GM18505 (cell line): ENCODE data around the gene MADCAM1.
"Not testable (repeated sequence)": the region's sequence is repeated elsewhere in the genome, so short reads cannot be mapped to it uniquely, and the experiment has no call there.

Experiments used
- ATAC-seq: cut with Tn5 transposase; IDR thresholded peaks from one replicate; pipeline ENCODE4 v1.9.1; 2021; ENCODE audit not compliant: unreplicated experiment
- POLR2A ChIP-seq: IDR thresholded peaks from 4 replicates; pipeline ENCODE4 v1.6.1; 2011; ENCODE audit warnings: borderline replicate concordance; ENCODE audit not compliant: insufficient read depth, insufficient read length; ENCODE audit errors: extremely low read depth

The MADCAM1 gene

GRCh38 chr19:496112-496665 lies at the start of gene MADCAM1:
TSS of gene MADCAM1 (plus strand) at chr19:496486. CDS start at chr19:496500, 14 bp downstream.
- TF ChIP-seq POLR2A, result no peak
- ATAC-seq, result no peak

- no peak for TF ChIP-seq POLR2A
- ATAC-seq, result no peak
Observed at GRCh38 chr19:447064-447426, 49.2 kb upstream of the MADCAM1 start.

- ATAC-seq, result no peak
- TF ChIP-seq POLR2A, result no peak
Observed at GRCh38 chr19:447816-448560, 48.3 kb upstream of the MADCAM1 start.

DNA sequence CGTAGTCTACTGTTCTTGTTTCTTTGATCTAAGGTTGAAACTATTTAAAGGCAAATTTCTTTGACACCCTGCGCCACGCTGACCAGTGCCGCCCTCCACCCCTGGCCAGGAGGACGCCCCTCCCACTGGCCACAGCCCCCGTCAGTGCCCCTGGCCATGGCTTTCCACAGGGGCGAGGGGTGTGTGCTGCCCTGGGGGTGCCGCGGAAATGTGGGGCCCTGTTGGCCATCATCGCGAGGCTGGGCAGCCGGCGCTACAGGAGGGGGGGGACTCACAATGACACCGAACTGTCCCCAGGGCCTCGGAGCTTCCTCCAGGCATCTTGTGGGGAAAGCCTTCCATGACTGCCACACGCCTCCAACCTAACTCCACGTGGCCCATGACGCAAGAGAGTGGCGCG lies 46.4 kb upstream of the MADCAM1 start:
- TF ChIP-seq POLR2A, result no peak
- no peak for ATAC-seq

DNA sequence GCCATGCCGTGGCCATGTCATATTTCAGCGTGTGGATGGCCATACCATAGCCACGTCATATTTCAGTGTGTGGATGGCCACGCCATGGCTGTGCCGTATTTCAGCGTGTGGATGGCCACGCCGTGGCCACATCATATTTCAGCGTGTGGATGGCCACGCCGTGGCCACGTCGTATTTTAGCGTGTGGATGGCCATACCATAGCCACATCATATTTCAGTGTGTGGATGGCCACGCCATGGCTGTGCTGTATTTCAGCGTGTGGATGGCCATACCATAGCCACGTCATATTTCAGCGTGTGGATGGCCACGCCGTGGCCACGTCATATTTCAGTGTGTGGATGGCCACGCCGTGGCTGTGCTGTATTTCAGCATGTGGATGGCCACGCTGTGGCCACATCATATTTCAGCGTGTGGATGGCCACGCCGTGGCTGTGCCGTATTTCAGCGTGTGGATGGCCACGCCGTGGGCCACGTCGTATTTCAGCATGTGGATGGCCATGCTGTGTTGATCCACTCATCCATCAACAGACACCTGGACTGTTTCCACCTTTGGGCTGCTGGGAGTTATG lies 45.3 kb upstream of the MADCAM1 start:
- not testable (repeated sequence) for ATAC-seq

GRCh38 chr19:452829-453228 lies 43.5 kb upstream of the MADCAM1 start:
- no peak for TF ChIP-seq POLR2A
- no peak for ATAC-seq

DNA sequence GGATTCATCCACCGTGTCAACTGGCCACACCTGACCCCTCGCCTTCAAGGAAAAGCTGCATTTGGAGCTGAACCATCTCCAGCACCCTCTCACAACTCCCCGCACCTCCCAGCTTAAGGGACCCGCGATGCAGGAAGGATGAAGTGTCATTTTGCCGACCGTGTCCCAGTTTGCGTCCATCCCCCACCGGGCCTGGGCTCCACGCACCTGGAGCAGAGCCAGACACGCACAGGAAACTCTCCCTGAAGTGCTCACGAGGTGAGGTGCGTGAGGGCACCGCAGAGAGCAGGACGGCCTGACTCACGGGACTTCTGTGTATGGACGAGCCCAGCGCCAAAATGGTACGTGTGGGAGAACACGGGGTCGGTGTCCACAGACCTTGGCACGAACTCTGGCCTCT lies 42.7 kb upstream of the MADCAM1 start:
- ATAC-seq, result no peak
- TF ChIP-seq POLR2A, result no peak

DNA sequence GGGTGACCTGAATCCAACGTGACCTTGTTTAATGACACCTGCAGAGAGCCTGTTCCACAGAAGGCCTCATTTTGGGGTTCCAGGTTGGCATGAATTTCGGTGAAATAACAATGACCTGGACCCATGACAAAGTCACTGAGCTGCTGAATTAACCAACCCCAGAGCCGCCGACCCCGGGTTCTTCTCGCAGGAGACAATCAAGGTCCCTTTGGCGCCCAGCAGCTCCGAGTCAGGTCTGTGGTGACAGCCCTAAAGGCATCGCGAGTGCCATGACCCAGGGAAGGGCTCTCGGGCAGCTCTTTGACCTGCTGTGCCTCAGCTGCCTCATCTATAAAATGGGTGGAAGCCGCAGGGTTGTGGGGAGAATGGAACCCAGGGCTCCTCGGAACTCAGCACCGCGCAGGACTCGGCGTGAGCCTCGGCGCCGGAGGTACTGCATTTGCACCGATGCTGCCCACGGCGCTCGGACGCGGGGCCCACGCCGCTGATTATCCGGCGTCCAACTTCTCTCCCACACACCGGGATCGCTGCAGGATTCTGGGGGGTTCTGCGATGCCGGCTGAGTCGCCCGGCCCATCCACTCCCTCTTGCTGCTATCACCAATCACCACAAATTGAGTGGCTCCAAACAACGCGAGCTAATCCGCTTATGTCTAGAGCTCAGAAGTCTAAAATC lies 41.1 kb upstream of the MADCAM1 start:
- TF ChIP-seq POLR2A, result no peak
- ATAC-seq, result no peak

DNA sequence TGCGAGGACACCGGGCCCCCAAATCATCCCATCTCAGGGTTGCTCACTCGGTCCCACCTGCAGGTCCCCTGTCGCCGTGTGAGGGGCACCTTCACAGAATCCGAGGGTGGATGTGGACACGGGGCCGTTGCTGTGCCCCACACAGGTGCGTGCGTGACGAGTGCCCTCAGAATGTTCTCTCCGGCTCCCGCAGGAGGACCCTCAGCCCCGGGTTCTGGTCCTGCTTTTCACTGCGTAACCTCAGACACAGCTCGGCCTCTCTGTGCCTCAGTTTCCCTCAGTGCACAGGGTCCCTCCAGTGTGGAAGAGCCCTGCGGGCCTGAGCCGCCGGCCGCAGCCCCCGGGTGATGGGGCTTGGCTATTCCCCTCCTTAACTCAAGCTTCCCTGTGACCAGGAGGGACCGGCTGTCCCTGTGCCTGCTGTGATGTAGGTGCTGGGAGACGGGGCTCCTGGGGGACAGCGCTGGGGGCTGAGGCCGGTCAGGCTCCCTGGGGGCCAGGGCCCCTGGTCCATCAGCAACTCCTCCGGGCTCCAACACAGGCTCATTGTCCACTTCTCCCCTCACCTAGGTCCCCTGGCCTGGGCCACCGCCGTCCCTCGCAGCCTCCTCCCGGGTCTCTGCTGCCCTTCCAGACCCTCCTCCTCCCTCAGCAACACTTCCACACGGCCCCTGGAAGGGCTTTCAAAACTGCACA lies 40.3 kb upstream of the MADCAM1 start:
- ATAC-seq, result no peak
- TF ChIP-seq POLR2A, result no peak

- no peak for TF ChIP-seq POLR2A
- ATAC-seq, result no peak
Observed at GRCh38 chr19:456547-457110, 39.7 kb upstream of the MADCAM1 start.

GRCh38 chr19:457636-458035 lies 38.6 kb upstream of the MADCAM1 start:
- TF ChIP-seq POLR2A, result no peak
- no peak for ATAC-seq

DNA sequence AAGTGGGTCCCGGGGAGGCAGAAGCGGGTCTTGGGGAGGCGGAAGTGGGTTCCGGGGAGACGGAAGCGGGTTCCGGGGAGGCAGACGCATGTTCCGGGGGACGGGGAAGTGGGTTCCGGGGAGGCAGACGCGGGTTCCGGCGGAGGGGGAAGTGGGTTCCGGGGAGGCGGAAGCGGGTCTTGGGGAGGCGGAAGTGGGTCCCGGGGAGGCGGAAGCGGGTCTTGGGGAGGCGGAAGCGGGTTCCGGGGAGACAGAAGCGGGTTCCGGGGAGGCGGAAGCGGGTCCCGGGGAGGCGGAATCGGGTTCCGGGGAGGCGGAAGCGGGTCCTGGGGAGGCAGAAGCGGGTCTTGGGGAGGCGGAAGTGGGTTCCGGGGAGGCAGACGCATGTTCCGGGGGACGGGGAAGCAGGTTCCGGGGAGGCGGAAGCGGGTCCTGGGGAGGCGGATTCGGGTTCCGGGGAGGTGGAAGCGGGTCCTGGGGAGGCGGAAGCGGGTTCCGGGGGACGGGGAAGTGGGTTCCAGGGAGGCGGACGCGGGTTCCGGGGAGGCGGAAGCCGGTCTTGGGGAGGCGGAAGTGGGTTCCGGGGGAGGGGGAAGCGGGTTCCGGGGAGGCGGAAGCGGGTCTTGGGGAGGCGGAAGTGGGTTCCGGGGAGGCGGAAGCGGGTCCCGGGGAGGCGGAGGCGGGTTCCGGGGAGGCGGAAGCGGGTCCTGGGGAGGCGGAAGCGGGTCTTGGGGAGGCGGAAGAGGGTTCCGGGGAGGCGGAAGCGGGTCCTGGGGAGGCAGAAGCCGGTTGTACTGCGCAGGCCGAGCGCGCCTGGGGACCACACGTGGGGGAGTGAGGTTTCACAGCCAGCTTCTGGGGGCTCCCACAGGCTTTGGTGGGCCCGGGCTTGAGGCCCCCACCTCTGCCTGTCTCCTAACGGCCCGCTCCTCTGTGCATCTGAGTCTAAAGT lies 37.9 kb upstream of the MADCAM1 start:
- no peak for TF ChIP-seq POLR2A
- no peak for ATAC-seq
